ENCODE measurements around the gene RBMS1.

The RBMS1 gene

DNA sequence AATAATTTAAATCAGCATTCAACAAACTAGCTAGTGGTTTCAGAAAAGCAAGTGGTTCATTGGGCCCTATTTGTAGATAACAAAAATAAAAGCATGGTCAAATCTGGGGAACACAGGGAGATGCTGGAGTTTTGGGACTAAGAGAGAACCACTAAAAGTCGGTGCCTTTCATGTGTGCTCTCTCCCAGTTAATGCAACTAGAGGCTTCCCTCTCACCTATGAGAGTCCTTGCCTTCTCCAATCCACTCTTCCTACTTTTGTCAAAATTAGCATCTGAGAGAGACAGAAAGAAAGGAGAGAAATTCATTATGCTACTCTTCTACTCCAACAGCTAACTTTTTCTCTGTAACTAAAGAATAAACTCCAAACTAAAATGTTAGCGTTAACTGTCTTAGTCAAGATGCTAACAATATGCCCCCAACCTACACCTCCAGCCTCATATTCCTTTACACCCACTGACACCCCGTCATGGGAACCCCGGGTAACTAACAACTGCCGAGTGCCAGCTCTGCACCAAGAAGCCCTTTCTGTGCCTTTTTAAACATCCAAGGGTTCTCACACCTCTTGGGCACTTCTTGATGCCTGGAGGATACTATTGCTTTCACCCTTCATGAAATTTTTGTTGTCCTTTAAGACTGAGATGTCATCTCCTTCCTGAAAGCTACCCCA is 133.4 kb downstream of the RBMS1 start:
- DNase-seq (ENCODE audit: low read depth), result no peak

DNA sequence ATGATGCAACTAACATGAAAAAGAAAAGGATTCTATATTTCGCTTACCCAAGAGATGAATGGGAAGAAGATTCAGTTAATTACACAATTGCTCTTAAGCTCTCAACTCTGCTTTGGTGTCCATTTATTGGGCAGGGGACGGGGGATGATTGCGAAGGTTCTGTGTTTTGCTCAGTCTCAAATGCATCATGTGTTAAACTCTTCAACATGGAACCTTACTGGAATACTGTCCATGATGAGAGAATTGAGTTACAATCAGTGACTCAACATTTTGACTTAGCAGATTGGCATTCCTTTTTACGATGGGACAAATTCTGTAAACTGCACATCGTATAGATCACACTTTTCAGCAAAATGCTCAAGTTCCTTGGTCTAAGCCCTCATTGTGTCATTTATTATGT is 135.6 kb downstream of the RBMS1 start:
- DNase-seq (ENCODE audit: low read depth), result no peak

DNA sequence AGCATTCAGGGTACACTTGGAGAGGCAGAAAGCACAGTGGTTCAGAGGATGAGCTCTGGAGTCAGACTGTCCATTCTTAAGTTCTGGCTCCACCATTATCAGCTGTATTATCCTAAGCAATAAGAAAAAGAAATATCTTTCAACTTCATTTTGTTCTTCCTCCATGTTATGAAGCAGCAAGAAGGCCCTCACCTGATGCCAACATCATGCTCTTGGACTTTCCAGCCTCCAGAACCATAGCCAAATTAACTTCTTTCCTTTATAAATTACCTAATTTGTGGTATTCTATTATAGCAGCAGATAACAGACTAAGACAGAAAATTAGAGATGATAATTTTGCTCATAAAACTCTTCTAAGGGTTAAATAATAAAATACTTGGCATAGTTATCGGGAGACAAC is 137.1 kb downstream of the RBMS1 start:
- DNase-seq (ENCODE audit: low read depth), result no peak

DNA sequence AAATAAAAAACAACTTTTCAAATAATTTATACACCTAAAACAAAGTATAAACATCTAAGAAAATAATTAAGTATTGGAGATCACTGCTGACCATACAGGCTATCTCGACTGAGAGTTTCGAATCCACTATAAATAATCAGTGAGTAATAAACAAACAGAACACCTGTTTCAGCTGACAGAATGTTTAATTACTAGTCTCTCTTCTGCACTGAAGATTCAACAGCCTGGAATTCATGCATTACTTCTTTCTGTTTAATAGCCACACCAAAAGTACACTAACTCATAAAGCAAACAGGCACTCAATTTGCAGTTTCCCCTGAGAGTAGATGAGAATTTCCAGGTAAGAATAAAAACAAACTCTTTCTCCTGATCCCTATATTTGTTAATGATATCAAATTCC is 138.5 kb downstream of the RBMS1 start:
- DNase-seq (ENCODE audit: low read depth), result no peak

DNA sequence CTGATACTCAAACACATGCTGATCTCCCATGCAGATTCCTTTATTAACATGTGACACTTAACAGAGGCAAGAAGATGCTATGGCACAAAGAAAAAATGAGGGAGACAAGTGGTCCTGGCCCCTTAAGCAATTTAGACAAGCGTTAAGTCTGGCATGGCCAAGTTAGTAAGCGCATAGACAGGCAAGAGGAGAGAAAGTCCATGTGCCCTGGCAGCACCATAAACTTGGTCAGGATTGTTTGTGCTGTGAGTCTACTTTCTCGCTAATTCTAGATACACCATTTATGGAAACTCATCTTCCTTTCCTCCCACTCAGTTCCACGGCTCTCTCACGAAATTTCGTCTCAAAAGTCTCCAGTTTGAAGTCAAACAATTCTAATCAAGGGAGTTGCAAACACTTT is 138.9 kb downstream of the RBMS1 start:
- DNase-seq (ENCODE audit: low read depth), result no peak

DNA sequence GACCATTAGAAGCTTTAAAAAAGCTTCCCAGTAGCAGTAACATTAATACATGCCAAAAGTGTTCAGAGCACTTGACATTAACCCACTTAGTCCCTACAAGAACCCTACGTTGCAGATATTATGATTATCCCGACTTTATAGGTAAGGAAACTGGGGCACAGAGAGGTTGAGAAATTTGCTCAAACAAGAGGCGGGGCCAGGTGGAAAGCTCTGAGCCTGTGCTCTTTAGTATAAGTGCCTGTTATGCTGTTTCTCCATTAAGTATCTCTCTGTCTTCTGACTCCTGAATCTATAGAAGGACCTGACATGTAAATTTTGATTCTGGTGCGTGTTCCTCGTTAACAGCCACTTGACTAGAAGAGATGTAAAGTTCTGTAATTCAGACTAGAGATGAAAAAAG is 139.8 kb downstream of the RBMS1 start:
- no peak for DNase-seq (ENCODE audit: low read depth)

DNA sequence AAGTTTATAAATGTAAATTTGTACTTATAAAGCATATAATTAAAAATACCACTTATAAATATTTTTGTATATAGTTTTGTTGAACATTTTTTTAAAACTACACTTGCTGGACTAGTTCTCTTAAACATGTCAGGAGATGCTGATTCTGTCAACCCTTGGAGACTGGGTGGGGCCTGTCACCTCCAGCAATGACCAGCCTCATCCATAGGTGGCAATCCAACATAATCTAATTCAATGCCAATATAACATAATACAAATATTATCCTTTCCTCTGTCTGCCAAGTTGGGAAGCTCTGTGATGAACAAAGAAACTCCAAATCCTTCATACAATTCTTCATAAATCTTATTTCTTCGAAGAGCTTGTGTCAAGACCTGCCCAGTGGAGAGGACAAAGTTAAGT is 140.4 kb downstream of the RBMS1 start:
- DNase-seq (ENCODE audit: low read depth), result no peak

DNA sequence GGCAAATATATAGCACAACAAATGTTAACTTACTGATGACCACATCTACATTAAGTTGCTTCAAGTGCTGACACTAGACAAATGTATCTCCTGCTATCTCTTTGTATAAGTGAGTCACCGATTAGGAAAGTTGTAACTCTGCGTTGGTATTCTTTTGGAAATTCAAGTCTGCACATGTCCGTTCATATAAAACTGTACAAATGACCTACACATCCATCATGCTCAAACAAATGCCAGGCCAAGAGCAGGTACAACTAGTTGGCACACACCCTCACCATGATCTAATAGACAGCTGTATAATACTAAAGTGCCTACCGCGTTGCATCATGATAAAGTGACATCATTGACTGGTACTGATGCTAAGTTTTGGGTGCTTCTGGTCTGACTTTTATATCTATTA is 141.1 kb downstream of the RBMS1 start:
- no peak for DNase-seq (ENCODE audit: low read depth)

DNA sequence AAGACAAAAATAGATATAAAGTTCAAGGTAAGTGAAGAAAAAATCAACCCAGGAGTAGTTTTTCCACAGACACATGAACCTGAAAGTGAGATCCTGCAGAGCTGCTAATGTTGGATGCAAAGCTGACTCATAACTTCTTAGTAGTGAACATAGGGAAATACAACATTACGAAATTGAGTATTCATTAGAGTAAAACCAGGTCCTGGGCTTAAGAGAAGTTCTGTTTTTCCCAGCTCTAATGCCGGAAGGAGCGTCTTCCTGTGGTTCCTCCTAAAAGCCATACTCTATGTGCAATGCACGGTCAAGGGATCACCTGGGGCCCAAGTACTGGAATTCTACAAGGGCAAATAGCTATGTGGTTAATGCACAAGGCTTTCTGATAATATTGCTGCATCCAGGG is 141.7 kb downstream of the RBMS1 start:
- DNase-seq (ENCODE audit: low read depth), result no peak

DNA sequence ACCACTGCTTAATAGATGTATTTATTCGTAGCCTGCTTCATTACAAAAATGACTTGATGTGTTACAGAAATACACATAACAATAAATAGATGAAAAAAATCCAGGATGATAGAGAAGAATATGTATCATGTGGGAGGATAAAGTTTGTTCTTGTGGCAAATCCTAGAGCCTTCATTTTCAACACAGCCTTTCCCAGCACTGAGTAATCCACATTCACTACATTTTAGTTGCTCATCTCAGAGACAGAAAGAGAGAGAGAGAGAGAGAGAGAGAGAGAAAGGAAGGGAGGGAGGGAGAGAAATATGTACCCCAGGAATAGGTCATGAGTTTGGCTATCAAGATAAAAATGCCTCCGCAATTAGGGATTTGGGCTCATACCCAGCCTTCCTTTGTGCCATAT is 144.3 kb downstream of the RBMS1 start:
- DNase-seq (ENCODE audit: low read depth), result no peak

DNA sequence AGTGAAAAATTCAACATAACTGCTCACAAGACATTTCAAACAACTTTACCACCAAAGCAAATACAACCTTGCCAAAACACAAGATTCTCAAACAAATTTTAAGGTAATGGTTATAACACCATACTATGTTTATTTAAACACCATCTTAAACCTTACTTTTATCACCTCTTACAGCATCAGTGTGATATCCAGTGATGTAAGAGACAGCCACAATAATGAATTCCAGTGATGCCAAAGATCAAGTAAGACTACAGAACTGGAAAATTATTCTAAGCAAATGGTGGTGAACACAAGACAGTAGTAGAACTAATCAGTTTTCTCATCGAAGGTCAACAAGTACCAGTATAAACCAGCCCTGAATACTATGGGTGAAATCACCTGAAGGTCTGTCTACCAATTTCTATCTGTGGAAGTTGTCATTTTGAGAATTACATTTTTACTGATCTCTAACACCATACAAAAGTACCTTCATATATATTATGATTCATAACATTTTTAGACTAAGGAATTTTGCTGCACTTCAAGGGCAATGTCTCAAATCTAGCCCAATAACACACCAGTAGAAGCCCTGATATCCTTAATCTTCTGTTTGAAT is 146.2 kb downstream of the RBMS1 start:
- DNase-seq (ENCODE audit: low read depth), result no peak

DNA sequence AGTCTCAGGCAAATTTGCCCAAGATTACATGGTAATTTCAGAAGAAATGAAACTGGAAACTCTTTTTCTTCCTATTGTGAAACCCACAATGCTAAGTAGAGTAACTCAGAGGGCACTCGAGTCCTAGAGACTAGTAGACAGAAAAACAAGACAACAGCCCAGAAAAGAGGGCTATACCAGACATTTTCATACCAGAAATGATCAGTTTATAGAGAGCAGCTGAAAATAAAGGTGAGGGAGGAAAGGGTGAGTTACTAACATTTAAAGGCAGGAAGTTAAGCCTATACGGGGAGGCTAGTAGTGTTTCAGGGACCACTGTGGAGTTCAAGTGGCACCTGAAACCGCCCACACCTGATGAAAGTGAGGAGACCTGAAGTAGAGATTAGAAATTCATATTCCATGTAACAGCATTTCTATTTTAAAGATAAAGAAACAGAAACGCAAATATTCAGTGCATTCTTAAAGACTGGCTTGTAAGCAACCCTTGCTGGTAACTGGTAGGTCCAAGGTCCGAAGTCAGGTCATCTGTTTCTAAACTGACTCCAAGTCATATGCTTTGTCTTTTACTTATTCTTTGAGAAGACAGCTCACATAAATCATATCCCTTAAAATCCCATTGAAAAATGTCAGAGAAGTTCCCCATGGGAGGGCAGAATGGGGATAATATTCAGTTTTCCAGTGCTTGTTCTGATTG is 148.4 kb downstream of the RBMS1 start:
- DNase-seq (ENCODE audit: low read depth), result no peak

DNA sequence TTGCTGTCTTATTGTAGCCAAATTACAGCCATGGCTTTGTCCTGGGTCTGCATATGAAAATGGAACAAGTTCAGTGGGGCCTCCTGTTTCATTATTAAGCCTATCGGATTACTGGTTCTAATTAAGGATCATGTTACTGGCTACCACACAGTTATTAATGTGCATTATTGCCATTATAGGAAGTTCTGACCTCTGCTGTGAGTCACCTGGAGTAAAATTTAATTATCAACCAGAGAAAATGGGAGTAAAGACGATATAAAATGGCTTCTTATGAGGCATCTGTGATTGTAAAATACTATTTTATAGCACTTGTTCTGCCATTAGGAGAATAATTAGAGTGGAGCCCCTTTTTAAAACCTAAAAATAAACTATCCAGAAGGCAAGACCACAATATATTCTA is 150.2 kb downstream of the RBMS1 start:
- no peak for DNase-seq (ENCODE audit: low read depth)

DNA sequence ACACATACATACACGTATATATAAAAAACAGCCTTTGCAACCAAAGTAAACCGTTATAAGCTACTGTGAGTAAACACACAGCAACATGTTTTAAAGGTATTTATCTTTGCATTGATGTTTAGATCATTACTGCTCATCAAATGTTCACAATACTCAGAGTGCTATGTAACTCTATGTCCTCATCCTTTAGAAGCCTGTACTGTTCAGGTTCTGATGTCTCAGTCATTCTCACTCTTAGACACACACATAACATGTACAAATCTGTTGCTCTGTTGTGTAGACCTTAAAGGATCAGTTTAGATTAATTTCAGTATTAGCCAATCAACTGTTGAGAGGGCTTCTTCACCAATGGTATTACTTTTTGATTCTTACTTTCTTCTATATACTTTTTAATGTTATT is 153.9 kb downstream of the RBMS1 start:
- DNase-seq (ENCODE audit: low read depth), result no peak

DNA sequence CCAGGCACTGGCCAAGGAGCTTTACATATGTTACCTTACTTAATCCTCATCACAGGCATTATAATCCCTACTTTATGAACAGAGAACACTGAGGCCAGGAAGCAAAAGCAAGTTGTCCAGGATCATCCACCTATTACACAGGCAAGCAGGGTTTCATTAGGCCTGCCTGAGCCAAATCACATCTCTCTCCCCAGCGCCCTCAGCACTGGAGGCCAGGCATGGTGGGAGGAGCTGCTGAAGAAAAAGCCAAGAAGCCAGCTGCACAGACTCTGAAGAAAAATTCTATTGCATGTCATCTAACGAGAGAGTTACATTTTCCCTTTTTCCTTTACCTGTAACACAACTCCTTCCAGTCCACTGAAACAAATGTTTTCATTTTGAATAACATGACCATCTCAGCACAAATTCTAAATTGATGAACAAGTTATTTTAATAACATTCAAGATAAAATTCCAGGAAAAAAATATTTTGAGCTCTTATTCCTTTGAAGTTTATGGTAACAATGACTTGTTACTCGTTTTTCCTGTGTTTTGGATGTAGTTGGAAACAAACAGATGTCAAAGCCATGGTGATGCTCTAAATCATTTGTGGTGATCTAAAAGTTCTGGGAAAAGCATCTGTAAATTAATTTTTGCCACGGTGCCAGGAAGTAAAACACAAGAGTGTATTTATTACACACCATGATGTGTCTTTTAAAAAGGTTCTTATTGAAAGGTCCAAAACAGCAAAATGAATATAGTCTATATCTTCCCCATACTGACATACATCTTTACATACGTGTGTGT is 154.5 kb downstream of the RBMS1 start:
- no peak for DNase-seq (ENCODE audit: low read depth)

DNA sequence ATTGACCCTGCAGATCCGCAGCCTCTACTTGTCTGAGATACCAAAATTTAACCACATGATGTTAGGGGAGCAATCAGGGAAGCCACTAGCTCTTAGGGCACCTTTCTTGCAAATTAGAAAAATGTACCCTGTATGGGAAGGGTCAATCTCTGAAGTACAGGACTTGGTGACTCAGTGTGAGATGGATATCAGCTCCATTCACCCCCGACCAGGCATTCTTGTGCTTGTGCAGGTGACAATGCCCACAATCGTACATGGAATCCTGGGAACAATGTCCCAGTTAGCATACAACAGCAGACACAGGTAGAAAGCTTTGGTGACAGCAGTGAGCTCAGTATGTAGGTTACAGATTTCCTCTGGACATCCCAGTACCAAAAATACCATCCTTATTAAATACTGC is 155.9 kb downstream of the RBMS1 start:
- no peak for DNase-seq (ENCODE audit: low read depth)

DNA sequence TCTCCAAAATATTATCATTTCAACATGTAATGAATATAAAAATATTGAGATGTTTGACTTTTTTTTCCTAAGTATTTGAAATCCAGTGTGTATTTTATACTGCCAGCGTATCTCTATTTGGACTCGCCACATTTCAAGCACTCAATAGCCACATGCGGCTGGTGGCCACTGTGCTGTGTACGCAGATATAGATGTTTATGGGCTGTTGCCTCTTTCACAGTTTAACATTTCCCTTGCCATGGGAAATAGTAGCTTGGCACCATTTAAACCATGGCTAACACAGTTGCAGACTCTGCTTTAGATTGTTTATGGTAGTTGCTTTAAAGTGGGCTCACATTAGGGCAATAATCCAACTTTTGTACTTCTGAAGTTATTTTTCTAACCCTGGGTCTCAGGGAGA is 157.0 kb downstream of the RBMS1 start:
- DNase-seq (ENCODE audit: low read depth), result no peak

DNA sequence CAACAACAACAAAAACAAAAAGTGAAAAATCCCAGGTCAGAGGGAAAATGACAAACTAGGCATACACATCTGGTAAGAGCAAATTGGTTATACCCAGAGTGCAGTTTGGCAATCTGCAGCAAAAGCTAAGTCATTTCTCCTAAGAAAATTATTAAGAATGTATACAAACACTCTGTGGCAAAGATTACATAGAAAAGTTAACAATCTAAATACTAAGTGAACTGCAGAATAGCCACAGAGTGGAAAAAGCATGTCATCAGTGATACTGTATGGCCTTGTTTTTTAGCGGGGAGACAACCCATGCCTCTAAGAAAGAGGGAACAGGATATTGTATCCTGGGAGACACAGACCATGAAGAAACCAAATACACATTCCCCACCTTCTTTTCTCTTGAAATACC is 157.5 kb downstream of the RBMS1 start:
- no peak for DNase-seq (ENCODE audit: low read depth)

DNA sequence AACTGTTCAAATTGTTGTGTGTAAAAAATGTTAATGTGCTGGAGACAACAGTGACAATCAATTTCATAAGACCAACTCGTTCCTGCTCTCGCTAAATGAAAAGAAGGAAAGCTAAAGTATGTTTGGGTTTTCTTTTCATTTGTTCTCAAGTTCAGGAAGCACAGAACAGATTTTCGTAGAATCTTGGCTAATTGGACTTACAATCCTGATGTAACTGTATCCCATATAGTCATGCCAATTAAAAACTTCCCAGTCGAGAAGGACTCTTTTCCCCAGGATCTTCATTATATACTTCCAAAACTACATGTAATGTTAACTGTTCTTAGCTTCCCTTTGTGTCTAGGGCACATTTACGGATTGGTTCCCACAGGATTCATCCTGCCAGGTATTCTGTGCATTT is 158.2 kb downstream of the RBMS1 start:
- no peak for DNase-seq (ENCODE audit: low read depth)

DNA sequence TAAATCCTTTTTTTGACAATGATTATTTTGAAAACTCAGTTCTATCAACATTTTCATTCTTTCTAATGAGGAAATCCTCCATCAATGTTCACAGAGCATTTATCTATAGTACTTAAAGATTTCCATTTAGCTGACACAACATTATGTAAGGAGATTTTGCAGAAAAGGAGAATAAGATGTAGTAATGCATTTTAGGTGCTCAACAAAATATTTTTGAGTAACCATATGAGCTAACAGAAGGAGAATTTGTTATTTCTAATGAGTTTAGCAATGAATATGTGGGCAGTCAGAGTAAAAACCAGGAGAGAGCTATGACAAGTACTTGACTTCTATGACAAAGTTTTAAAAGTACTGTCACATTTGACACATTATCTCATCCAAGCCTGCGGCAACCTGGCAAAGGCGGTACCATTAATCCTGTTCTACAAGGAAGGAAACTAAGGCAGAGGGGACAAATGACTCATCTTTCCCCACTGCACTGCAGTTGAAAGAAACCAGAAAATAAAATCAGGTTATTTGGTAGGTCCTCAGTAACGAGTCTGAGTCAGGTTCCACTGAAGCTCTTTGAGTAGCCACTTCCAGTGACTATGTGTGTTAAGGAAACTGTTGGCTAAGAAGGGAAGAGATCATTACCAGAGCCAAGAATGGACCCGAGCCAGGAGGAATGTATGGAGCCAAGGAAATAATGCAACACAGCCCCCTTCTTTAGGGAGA is 159.4 kb downstream of the RBMS1 start:
- no peak for DNase-seq (ENCODE audit: low read depth)

DNA sequence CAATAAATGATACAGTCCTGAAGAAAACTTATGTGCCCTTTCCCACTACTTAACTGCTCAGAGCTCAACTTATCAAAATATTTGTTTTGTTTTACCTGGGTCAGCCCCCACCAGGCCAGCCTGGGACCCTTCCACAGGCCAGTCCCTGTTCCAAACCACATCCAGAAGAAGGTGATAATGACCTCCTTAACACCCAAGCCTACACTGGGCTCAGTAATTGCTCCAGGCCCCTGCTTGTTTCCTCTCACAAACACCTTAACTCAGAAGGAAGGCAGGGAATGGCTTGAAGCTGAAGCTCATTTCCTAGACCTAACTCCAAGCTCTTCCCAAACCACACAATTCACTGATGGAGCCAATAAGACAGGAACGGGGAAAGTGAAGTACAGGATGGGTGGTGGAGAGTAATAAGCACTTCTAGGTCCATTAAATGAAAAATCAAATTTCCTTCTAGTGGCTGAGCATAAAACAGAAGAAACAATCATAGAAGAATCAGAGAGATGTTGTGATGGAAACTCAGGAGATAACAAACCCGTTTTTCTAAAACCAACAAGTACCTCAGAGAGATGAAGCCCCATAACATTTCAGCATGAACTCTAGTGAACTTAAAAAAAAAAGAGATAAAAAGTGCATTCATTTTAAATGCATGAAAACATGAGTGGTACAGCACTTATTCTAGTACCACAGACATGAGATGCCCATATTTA is 160.1 kb downstream of the RBMS1 start:
- DNase-seq (ENCODE audit: low read depth), result no peak

DNA sequence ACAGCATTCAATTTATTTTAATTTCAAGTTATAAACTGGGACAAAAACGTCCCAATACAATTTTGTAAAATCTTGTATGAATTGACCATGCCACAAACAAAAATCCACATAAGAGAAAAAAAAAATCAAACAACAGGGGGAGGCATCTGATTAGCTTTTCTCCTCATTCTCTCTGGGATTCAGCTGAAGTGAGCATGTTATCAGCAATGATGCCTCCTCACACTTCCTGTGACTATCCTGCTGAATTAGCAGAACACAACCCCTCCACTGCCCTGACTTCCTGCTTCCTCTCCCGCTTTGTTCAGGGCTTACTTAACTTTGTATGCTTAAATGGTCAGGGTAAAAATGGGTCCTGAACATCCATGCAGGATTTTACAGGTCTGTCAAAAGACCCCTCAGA is 161.3 kb downstream of the RBMS1 start:
- DNase-seq (ENCODE audit: low read depth), result no peak

Data from stimulated activated CD8-positive, alpha-beta memory T cell treated with anti-CD3 and anti-CD28 coated beads, Interleukin-15, amount 100 ng/mL, for 1 hour (primary cell).